Measurements from ENCODE around the gene KRTAP10-12.

DNA sequence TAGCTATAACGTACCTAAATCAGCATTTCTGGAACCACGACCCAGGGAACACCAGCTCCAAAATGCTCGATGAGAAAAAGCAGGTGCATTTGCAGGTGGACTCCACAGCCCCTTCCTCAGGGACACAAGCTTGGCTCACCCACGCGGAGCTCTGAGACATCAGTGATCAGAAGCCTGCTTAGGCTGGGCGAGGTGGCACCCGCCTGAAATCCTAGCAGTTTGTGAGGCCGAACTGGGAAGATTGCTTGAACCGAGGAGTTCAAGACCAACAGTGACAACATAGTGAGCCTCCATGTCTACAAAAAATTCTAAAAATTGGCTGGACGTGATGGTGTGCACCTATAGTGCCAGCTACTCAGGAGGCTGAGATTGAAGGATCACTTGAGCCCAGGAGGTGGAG, 16.9 kb downstream of the KRTAP10-12 start:
- TF ChIP-seq, protein P1, sequence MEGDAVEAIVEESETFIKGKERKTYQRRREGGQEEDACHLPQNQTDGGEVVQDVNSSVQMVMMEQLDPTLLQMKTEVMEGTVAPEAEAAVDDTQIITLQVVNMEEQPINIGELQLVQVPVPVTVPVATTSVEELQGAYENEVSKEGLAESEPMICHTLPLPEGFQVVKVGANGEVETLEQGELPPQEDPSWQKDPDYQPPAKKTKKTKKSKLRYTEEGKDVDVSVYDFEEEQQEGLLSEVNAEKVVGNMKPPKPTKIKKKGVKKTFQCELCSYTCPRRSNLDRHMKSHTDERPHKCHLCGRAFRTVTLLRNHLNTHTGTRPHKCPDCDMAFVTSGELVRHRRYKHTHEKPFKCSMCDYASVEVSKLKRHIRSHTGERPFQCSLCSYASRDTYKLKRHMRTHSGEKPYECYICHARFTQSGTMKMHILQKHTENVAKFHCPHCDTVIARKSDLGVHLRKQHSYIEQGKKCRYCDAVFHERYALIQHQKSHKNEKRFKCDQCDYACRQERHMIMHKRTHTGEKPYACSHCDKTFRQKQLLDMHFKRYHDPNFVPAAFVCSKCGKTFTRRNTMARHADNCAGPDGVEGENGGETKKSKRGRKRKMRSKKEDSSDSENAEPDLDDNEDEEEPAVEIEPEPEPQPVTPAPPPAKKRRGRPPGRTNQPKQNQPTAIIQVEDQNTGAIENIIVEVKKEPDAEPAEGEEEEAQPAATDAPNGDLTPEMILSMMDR (conservative IDR thresholded peaks at IDR 0.05 in 1 of 2, IDR thresholded peaks at IDR 0.05 in 1 of 2; ENCODE audit: extremely low read depth in 1 of 2, insufficient read depth in 1 of 2, low read depth in 1 of 2, low read length in 2 of 2), result no peak
- no peak for TF ChIP-seq EZH2 (IDR thresholded peaks at IDR 0.05; ENCODE audit: borderline replicate concordance, low read length)

All from mammary epithelial cell (primary cell).